PC-3 (cell line): Measurements from ENCODE around the gene DNAJC4. TPM values are rescaled to one million over a fixed set of nuclear protein-coding genes. Genes with fewer than 3 reads are reported as not detected.

ENCODE experiments used
- ATAC-seq: fragments of 200-7000 bp; cut with Tn5 transposase; 2 replicates; pipeline ENCODE4 v1.9.1; 2020; ENCODE audit warnings: mild to moderate bottlenecking, moderate library complexity
- BruUV-seq: library from RNA; stranded (reverse); fragments of 400-500 nt; replicated peaks from 2 replicates; lab custom pipeline; 2021; lab: Mats Ljungman, UMichigan
- CTCF ChIA-PET: fragments of 300-600 bp; sonication (Branson Sonifier 250); formaldehyde crosslinking; loops from one replicate; lab custom pipeline; 2022; ENCODE audit warnings: antibody characterized with exemption; lab: Charles Lee
- POLR2A ChIA-PET: fragments of 300-600 bp; sonication (Branson Sonifier 250); formaldehyde crosslinking; loops from one replicate; lab custom pipeline; 2022; ENCODE audit warnings: antibody characterized with exemption; ENCODE audit not compliant: unreplicated experiment; lab: Charles Lee
- DNase-seq: peaks from one replicate; pipeline ENCODE4 v3.0.0-alpha.2; 2015
- H2AFZ ChIP-seq: fragments of 300-600 bp; sonication (generic); 2 replicates; pipeline ENCODE4 v1.6.0; 2016; ENCODE audit warnings: antibody characterized with exemption, low read length
- H3F3A ChIP-seq: fragments of 300-600 bp; sonication (generic); one replicate; pipeline ENCODE4 v1.6.0; 2017; ENCODE audit warnings: antibody characterized with exemption, low read length, control low read depth, mild to moderate bottlenecking; ENCODE audit not compliant: unreplicated experiment
- H3K27ac ChIP-seq: fragments of 300-600 bp; sonication (generic); 2 replicates; pipeline ENCODE4 v1.5.1; 2016; ENCODE audit warnings: mild to moderate bottlenecking, low read length
- H3K27me3 ChIP-seq: fragments of 300-600 bp; sonication (generic); 2 replicates; pipeline ENCODE4 v1.6.1; 2016; ENCODE audit warnings: low read length, mixed read lengths
- H3K36me3 ChIP-seq: fragments of 300-600 bp; sonication (generic); 2 replicates; pipeline ENCODE4 v1.6.1; 2016; ENCODE audit warnings: low read depth, mixed run types, low read length, mixed read lengths
- H3K4me1 ChIP-seq: fragments of 300-600 bp; sonication (generic); 2 replicates; pipeline ENCODE4 v1.5.1; 2016; ENCODE audit warnings: low read length; ENCODE audit not compliant: insufficient read depth
- H3K4me2 ChIP-seq: fragments of 300-600 bp; sonication (generic); 2 replicates; pipeline ENCODE4 v1.6.0; 2016; ENCODE audit warnings: low read length
- H3K4me3 ChIP-seq: fragments of 300-600 bp; sonication (generic); 2 replicates; pipeline ENCODE4 v1.5.1; 2016; ENCODE audit warnings: mild to moderate bottlenecking, low read length, mixed read lengths
- H3K79me2 ChIP-seq: fragments of 300-600 bp; sonication (generic); 2 replicates; pipeline ENCODE4 v1.6.1; 2017; ENCODE audit warnings: low read length, mixed read lengths
- H3K9ac ChIP-seq: fragments of 300-600 bp; sonication (generic); 2 replicates; pipeline ENCODE4 v1.6.0; 2016; ENCODE audit warnings: mild to moderate bottlenecking, low read length
- H3K9me2 ChIP-seq: fragments of 300-600 bp; sonication (generic); replicated peaks from 2 replicates; pipeline ENCODE4 v1.6.1; 2016; ENCODE audit warnings: mixed run types, low read length, mixed read lengths
- H3K9me3 ChIP-seq: fragments of 300-600 bp; sonication (generic); 2 replicates; pipeline ENCODE4 v1.6.1; 2016; ENCODE audit warnings: low read length, mixed read lengths
- H4K20me1 ChIP-seq: fragments of 300-600 bp; sonication (generic); 2 replicates; pipeline ENCODE4 v1.6.1; 2016; ENCODE audit warnings: low read length, mixed read lengths
- CTCF ChIP-seq: fragments of 300-600 bp; sonication (generic); conservative IDR thresholded peaks from 2 replicates; pipeline ENCODE4 v1.5.1; 2017; ENCODE audit warnings: antibody characterized with exemption, low read depth, mild to moderate bottlenecking, low read length
- EZH2 ChIP-seq: fragments of 300-600 bp; sonication (generic); IDR thresholded peaks from one replicate; pipeline ENCODE4 v1.6.1; 2017; ENCODE audit warnings: antibody characterized with exemption, mild to moderate bottlenecking, low read length; ENCODE audit not compliant: unreplicated experiment
- EZH2phosphoT487 ChIP-seq: fragments of 300-600 bp; sonication (generic); IDR thresholded peaks from 2 replicates; pipeline ENCODE4 v1.6.1; 2018; ENCODE audit warnings: mild to moderate bottlenecking, antibody characterized with exemption, low read length, borderline replicate concordance
- intact Hi-C: fragments of 100-400 bp; cut with micrococcal nuclease; formaldehyde crosslinking; loops from 2 replicates; pipeline ENCODE4 v1.9.0; 2023
- total RNA-seq: library from RNA; depleted of rRNA; stranded (reverse); fragments of >200 nt; gene quantifications from 2 replicates; pipeline ENCODE4 v1.2.3, GENCODE V29; 2014

The DNAJC4 gene
- total RNA-seq, 1 experiment from 2014 or later = 25.4 TPM

GRCh38 chr11:64261556-64262080, 31.3 kb downstream of the DNAJC4 start:
- Histone ChIP-seq H3K27ac (no peak overlapping the region), H3K9ac (no peak overlapping the region), H3K4me3 (no peak overlapping the region), H3K27me3 (no peaks in the 10 kb centered on the region), H3K79me2 (no peaks in the 10 kb centered on the region), H3K9me2 (no peaks in the 10 kb centered on the region), H3K9me3 (no peaks in the 10 kb centered on the region), H4K20me1 (0 out of 2 replicates have a peak, but pooled peaks cover 3% of the 10 kb centered on the region), H3F3A (no peaks in the 10 kb centered on the region), H2AFZ (no peak overlapping the region), H3K36me3 (peaks cover 44% of the 10 kb centered on the region), H3K4me1 (peaks cover 9% of the 10 kb centered on the region), H3K4me2 (no peak overlapping the region)
- TF ChIP-seq EZH2phosphoT487 (no peak), EZH2 (no peak), CTCF (no peak)
- intact Hi-C loops = no loop called here
- ChIA-PET POLR2A (no interaction called here), CTCF (interaction anchor here (1.0 kb wide), 1 partner anchor 94 kb away, joined by 4 read pairs; no protein-coding TSS in a partner anchor)
- DNase-seq (no peak), ATAC-seq (no peak)
- no TSS peak for BruUV-seq

GRCh38 chr11:64262271-64263002, 32.1 kb downstream of the DNAJC4 start:
- Histone ChIP-seq H3K27ac (no peak overlapping the region), H2AFZ (no peak overlapping the region), H3K9ac (no peak overlapping the region), H4K20me1 (0 out of 2 replicates have a peak, but pooled peaks cover 3% of the 10 kb centered on the region), H3K36me3 (peaks cover 42% of the 10 kb centered on the region), H3F3A (no peaks in the 10 kb centered on the region), H3K9me2 (no peaks in the 10 kb centered on the region), H3K79me2 (no peaks in the 10 kb centered on the region), H3K4me3 (no peak overlapping the region), H3K27me3 (no peaks in the 10 kb centered on the region), H3K4me1 (peaks cover 8% of the 10 kb centered on the region; the same call in 1 of the 2 replicates), H3K9me3 (no peaks in the 10 kb centered on the region), H3K4me2 (no peak overlapping the region)
- intact Hi-C loops = no loop called here
- TF ChIP-seq EZH2phosphoT487 (no peak), CTCF (no peak), EZH2 (no peak)
- ATAC-seq (no peak), DNase-seq (no peak)
- POLR2A ChIA-PET = no interaction called here
- CTCF ChIA-PET = interaction anchor here (1.0 kb wide), 1 partner anchor 93 kb away, joined by 4 read pairs; no protein-coding TSS in a partner anchor
- no TSS peak for BruUV-seq
